ENCODE measurements around the gene ZNF628. TPM values are rescaled to one million over a fixed set of nuclear protein-coding genes. Genes with fewer than 3 reads are reported as not detected.

Gene ZNF628
- total RNA-seq, 4 donors from 2014 or later, result 2.4 to 13.0 (median 4.9) TPM

- Histone ChIP-seq H3K4me1 (peaks cover 0 to 27% (median 5%) of the 10 kb centered on the region in 3 donors), H3K27me3 (peaks cover 8% of the 10 kb centered on the region), H3K27ac (no peak overlapping the region), H3K4me3 (no peak overlapping the region), H3K36me3 (no peaks in the 10 kb centered on the region), H3K9me3 (no peaks in the 10 kb centered on the region)
- TF ChIP-seq POLR2A (IDR thresholded peaks at IDR 0.05) (no peak), POLR2AphosphoS5 (IDR thresholded peaks at IDR 0.05) (no peak), EP300 (IDR thresholded peaks at IDR 0.05) (no peak)
- TF ChIP-seq, protein P1, sequence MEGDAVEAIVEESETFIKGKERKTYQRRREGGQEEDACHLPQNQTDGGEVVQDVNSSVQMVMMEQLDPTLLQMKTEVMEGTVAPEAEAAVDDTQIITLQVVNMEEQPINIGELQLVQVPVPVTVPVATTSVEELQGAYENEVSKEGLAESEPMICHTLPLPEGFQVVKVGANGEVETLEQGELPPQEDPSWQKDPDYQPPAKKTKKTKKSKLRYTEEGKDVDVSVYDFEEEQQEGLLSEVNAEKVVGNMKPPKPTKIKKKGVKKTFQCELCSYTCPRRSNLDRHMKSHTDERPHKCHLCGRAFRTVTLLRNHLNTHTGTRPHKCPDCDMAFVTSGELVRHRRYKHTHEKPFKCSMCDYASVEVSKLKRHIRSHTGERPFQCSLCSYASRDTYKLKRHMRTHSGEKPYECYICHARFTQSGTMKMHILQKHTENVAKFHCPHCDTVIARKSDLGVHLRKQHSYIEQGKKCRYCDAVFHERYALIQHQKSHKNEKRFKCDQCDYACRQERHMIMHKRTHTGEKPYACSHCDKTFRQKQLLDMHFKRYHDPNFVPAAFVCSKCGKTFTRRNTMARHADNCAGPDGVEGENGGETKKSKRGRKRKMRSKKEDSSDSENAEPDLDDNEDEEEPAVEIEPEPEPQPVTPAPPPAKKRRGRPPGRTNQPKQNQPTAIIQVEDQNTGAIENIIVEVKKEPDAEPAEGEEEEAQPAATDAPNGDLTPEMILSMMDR (IDR thresholded peaks at IDR 0.05), result no peak
- ATAC-seq, result no peak
- 81 to 90% methylated on average over 6 to 13 of the region's 14 CpGs for WGBS, 2 donors (ENCODE audit: low coverage in 1 of 2)
Observed at GRCh38 chr19:55520691-55521292, 44.4 kb downstream of the ZNF628 start.

- TF ChIP-seq POLR2A (IDR thresholded peaks at IDR 0.05) (no peak), POLR2AphosphoS5 (IDR thresholded peaks at IDR 0.05) (no peak), EP300 (IDR thresholded peaks at IDR 0.05) (no peak)
- TF ChIP-seq, protein P1 (IDR thresholded peaks at IDR 0.05), result no peak
- Histone ChIP-seq H3K4me3 (no peak overlapping the region), H3K27me3 (peaks cover 30% of the 10 kb centered on the region), H3K27ac (no peak overlapping the region), H3K4me1 (peaks cover 0 to 26% (median 10%) of the 10 kb centered on the region in 3 donors), H3K36me3 (no peaks in the 10 kb centered on the region), H3K9me3 (no peaks in the 10 kb centered on the region)
- ATAC-seq, result no peak
- WGBS, 2 donors (ENCODE audit: low coverage in 1 of 2), result 30 to 31% methylated on average over 4 to 12 of the region's 29 CpGs
Observed at GRCh38 chr19:55525289-55526101, 49.1 kb downstream of the ZNF628 start.

GRCh38 chr19:55526216-55527196, 50.1 kb downstream of the ZNF628 start:
- no peak overlapping the region for H3K4me3 ChIP-seq
- peak; percentile 31 for ATAC-seq
- peaks cover 0 to 19% (median 10%) of the 10 kb centered on the region in 3 donors for H3K4me1 ChIP-seq
- H3K9me3 ChIP-seq, result no peaks in the 10 kb centered on the region
- H3K27ac ChIP-seq, result no peak overlapping the region
- no peaks in the 10 kb centered on the region for H3K36me3 ChIP-seq
- peaks cover 37% of the 10 kb centered on the region for H3K27me3 ChIP-seq
- TF ChIP-seq POLR2A (IDR thresholded peaks at IDR 0.05) (no peak), EP300 (IDR thresholded peaks at IDR 0.05) (no peak), POLR2AphosphoS5 (IDR thresholded peaks at IDR 0.05) (no peak)
- TF ChIP-seq, protein P1 (IDR thresholded peaks at IDR 0.05), result no peak
- 28 to 58% methylated on average over 11 to 21 of the region's 35 CpGs for WGBS, 2 donors (ENCODE audit: low coverage in 1 of 2)

GRCh38 chr19:55527197-55528029, 51.0 kb downstream of the ZNF628 start:
- WGBS, 2 donors (ENCODE audit: low coverage in 1 of 2), result 69 to 81% methylated on average over 15 to 18 of the region's 22 CpGs
- H3K36me3 ChIP-seq, result no peaks in the 10 kb centered on the region
- peaks cover 37% of the 10 kb centered on the region for H3K27me3 ChIP-seq
- H3K27ac ChIP-seq, result no peak overlapping the region
- peaks cover 0 to 16% (median 10%) of the 10 kb centered on the region in 3 donors for H3K4me1 ChIP-seq
- H3K4me3 ChIP-seq, result no peak overlapping the region
- no peaks in the 10 kb centered on the region for H3K9me3 ChIP-seq
- TF ChIP-seq EP300 (IDR thresholded peaks at IDR 0.05) (no peak), POLR2A (IDR thresholded peaks at IDR 0.05) (no peak), POLR2AphosphoS5 (IDR thresholded peaks at IDR 0.05) (no peak)
- TF ChIP-seq, protein P1 (IDR thresholded peaks at IDR 0.05), result no peak
- ATAC-seq, result no peak

Data from gastroesophageal sphincter (tissue), 4 donors.